GM19328 (cell line): ENCODE measurements around the gene MT1E.

Experiments
- ATAC-seq: cut with Tn5 transposase; IDR thresholded peaks from one replicate; pipeline ENCODE4 v1.9.1; 2021; ENCODE audit warnings: mild to moderate bottlenecking, moderate library complexity; ENCODE audit not compliant: unreplicated experiment

MT1E gene

GRCh38 chr16:56623637-56624036, 1.9 kb upstream of the MT1E start:
- ATAC-seq, result no peak

- no peak for ATAC-seq
These were observed 518 bp downstream of the MT1E start for GRCh38 chr16:56625943-56626654.

- ATAC-seq, result no peak
These were observed 1.1 kb downstream of the MT1E start for GRCh38 chr16:56626685-56627084.

GRCh38 chr16:56628486-56629350, 3.1 kb downstream of the MT1E start:
- ATAC-seq, result no peak

GRCh38 chr16:56629531-56629930, 4.0 kb downstream of the MT1E start:
- no peak for ATAC-seq

GRCh38 chr16:56630134-56630533, 4.6 kb downstream of the MT1E start:
- no peak for ATAC-seq

GRCh38 chr16:56631197-56631596, 5.6 kb downstream of the MT1E start:
- ATAC-seq, result no peak

- ATAC-seq, result no peak
These were observed 6.2 kb downstream of the MT1E start for GRCh38 chr16:56631832-56632155.

- ATAC-seq, result no peak
These were observed 6.7 kb downstream of the MT1E start, which contains the start of gene MT1M for GRCh38 chr16:56632156-56632847. TSS of gene MT1M (plus strand) at chr16:56632659. CDS start at chr16:56632732, 73 bp downstream.

GRCh38 chr16:56632848-56633365, 7.3 kb downstream of the MT1E start:
- no peak for ATAC-seq

- ATAC-seq, result no peak
These were observed 8.0 kb downstream of the MT1E start for GRCh38 chr16:56633535-56633934.

- no peak for ATAC-seq
These were observed 9.3 kb downstream of the MT1E start for GRCh38 chr16:56634715-56635440.

- ATAC-seq, result no peak
These were observed 9.9 kb downstream of the MT1E start for GRCh38 chr16:56635441-56635967.

- no peak for ATAC-seq
These were observed 11.2 kb downstream of the MT1E start for GRCh38 chr16:56636616-56637413.

- no peak for ATAC-seq
These were observed 12.5 kb downstream of the MT1E start, which contains the start of gene MT1A for GRCh38 chr16:56637814-56638750. TSS of gene MT1A (plus strand) at chr16:56638666. CDS start at chr16:56638739, 73 bp downstream.

GRCh38 chr16:56639045-56639444, 13.5 kb downstream of the MT1E start:
- no peak for ATAC-seq

- no peak for ATAC-seq
These were observed 14.5 kb downstream of the MT1E start for GRCh38 chr16:56640076-56640475.

GRCh38 chr16:56641166-56641565, 15.6 kb downstream of the MT1E start:
- no peak for ATAC-seq
